Calu3 (cell line): ENCODE results near the gene SSNA1. TPM values are rescaled to one million over a fixed set of nuclear protein-coding genes. Genes with fewer than 3 reads are reported as not detected.

Experiments used
- BruUV-seq: library from RNA; stranded (reverse); fragments of 400-500 nt; replicated peaks from 2 replicates; lab custom pipeline; 2021; lab: Mats Ljungman, UMichigan
- CTCF ChIA-PET: fragments of 300-600 bp; sonication (Branson Sonifier 250); formaldehyde crosslinking; loops from one replicate; lab custom pipeline; 2022; ENCODE audit warnings: antibody characterized with exemption; lab: Charles Lee
- DNase-seq: peaks from one replicate; pipeline ENCODE4 v3.0.0; 2022
- H3K27ac Mint-ChIP-seq: one replicate; pipeline ENCODE4 v1.8.0; 2022; ENCODE audit warnings: mixed read lengths; ENCODE audit not compliant: unreplicated experiment
- H3K27me3 Mint-ChIP-seq: one replicate; pipeline ENCODE4 v1.8.0; 2022; ENCODE audit warnings: mixed read lengths; ENCODE audit not compliant: unreplicated experiment
- H3K36me3 Mint-ChIP-seq: one replicate; pipeline ENCODE4 v1.8.0; 2022; ENCODE audit warnings: mild to moderate bottlenecking, moderate library complexity, mixed read lengths; ENCODE audit not compliant: insufficient read depth, unreplicated experiment
- H3K4me1 Mint-ChIP-seq: one replicate; pipeline ENCODE4 v1.8.0; 2022; ENCODE audit warnings: mild to moderate bottlenecking, low read depth, mixed read lengths; ENCODE audit not compliant: unreplicated experiment
- H3K4me3 Mint-ChIP-seq: one replicate; pipeline ENCODE4 v1.8.0; 2022; ENCODE audit warnings: mild to moderate bottlenecking, low read depth, moderate library complexity, mixed read lengths; ENCODE audit not compliant: unreplicated experiment
- H3K9me3 Mint-ChIP-seq: one replicate; pipeline ENCODE4 v1.8.0; 2022; ENCODE audit warnings: low read depth, mixed read lengths; ENCODE audit not compliant: unreplicated experiment
- intact Hi-C: fragments of 100-400 bp; cut with micrococcal nuclease; formaldehyde crosslinking; loops from one replicate; pipeline ENCODE4 v1.10.0; 2022; ENCODE audit not compliant: unreplicated experiment
- total RNA-seq: library from RNA; stranded (reverse); gene quantifications from 2 replicates; pipeline ENCODE4 v1.2.3, GENCODE V29; 2022
- TF ChIP-seq, protein P1 (sequence below): fragments of 200-600 bp; IDR thresholded peaks from one replicate; pipeline ENCODE4 v1.8.0; 2022; ENCODE audit warnings: antibody characterized with exemption; ENCODE audit not compliant: unreplicated experiment

SSNA1 gene
- total RNA-seq, 1 experiment from 2014 or later = 41.9 TPM

DNA sequence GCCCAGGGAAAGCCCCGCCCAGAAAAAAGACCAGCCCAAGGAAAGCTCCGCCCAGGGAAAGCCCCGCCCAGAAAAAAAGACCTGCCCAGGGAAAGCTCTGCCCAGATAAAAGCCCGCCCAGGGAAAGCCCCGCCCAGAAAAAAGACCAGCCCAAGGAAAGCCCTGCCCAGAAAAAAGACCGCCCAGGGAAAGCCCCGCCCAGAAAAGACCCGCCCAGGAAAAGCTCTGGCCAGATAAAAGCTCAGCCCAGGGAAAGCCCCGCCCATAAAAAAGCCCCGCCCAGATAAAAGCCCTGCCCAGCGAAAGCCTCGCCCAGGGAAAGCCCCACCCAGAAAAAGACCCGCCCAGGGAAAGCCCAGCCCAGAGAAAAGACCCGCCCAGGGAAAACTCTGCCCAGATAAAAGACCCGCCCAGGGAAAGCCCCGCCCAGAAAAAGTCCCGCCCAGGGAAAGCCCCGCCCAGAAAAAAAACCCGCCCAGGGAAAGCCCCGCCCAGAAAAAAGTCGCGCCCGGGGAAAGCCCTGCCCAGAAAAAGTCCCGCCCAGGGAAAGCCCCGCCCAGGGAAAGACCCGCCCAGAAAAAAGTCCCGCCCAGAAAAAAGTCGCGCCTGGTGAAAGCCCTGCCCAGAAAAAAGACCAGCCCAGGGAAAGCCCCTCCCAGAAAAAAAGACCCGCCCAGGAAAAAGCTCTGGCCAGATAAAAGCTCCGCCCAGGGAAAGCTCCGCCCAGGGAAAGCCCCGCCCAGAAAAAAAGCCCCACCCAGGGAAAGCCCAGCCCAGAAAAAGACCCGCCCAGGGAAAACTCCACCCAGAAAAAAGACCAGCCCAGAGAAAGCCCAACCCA is 37.6 kb upstream of the SSNA1 start:
- H3K9me3 Mint-ChIP-seq = peaks cover 2% of the 10 kb centered on the region
- TF ChIP-seq, protein P1, sequence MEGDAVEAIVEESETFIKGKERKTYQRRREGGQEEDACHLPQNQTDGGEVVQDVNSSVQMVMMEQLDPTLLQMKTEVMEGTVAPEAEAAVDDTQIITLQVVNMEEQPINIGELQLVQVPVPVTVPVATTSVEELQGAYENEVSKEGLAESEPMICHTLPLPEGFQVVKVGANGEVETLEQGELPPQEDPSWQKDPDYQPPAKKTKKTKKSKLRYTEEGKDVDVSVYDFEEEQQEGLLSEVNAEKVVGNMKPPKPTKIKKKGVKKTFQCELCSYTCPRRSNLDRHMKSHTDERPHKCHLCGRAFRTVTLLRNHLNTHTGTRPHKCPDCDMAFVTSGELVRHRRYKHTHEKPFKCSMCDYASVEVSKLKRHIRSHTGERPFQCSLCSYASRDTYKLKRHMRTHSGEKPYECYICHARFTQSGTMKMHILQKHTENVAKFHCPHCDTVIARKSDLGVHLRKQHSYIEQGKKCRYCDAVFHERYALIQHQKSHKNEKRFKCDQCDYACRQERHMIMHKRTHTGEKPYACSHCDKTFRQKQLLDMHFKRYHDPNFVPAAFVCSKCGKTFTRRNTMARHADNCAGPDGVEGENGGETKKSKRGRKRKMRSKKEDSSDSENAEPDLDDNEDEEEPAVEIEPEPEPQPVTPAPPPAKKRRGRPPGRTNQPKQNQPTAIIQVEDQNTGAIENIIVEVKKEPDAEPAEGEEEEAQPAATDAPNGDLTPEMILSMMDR = no peak
- H3K36me3 Mint-ChIP-seq = peaks cover 6% of the 10 kb centered on the region
- H3K4me1 Mint-ChIP-seq = no peaks in the 10 kb centered on the region
- no TSS peak for BruUV-seq
- H3K27me3 Mint-ChIP-seq = peaks cover 31% of the 10 kb centered on the region
- CTCF ChIA-PET = interaction anchor here (0.7 to 0.8 kb wide), 4 partner anchors 24 to 125 kb away, joined by 3 to 5 read pairs (median 4); partner anchors contain the start of gene SAPCD2
- H3K4me3 Mint-ChIP-seq = no peak overlapping the region
- intact Hi-C loops = no loop called here
- DNase-seq = peak; percentile 44
- H3K27ac Mint-ChIP-seq = no peak overlapping the region

DNA sequence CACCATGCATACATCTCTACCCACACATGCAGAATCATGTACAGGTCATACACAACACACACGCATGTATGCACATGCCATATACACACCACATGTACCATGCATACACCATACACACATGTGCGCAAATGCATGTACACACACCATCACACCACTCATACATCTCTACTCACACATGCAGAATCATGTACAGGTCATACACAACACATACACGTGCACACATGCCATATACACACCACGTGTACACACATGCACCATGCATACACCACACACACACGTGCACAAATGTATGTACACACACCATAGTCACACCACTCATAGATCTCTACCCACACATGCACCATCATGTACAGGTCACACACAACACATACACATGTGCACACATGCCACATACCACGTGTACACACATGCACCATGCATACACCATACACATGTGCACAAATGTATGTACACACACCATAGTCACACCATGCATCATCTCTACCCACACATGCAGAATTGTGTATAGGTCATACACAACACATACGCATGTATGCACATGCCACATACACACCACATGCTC is 35.6 kb upstream of the SSNA1 start:
- intact Hi-C loops = no loop called here
- TF ChIP-seq, protein P1 = no peak
- no TSS peak for BruUV-seq
- H3K27me3 Mint-ChIP-seq = peaks cover 17% of the 10 kb centered on the region
- H3K4me3 Mint-ChIP-seq = no peak overlapping the region
- no peak for DNase-seq
- H3K36me3 Mint-ChIP-seq = peaks cover 6% of the 10 kb centered on the region
- H3K4me1 Mint-ChIP-seq = no peaks in the 10 kb centered on the region
- CTCF ChIA-PET = no interaction called here
- H3K9me3 Mint-ChIP-seq = peaks cover 2% of the 10 kb centered on the region
- no peak overlapping the region for H3K27ac Mint-ChIP-seq

DNA sequence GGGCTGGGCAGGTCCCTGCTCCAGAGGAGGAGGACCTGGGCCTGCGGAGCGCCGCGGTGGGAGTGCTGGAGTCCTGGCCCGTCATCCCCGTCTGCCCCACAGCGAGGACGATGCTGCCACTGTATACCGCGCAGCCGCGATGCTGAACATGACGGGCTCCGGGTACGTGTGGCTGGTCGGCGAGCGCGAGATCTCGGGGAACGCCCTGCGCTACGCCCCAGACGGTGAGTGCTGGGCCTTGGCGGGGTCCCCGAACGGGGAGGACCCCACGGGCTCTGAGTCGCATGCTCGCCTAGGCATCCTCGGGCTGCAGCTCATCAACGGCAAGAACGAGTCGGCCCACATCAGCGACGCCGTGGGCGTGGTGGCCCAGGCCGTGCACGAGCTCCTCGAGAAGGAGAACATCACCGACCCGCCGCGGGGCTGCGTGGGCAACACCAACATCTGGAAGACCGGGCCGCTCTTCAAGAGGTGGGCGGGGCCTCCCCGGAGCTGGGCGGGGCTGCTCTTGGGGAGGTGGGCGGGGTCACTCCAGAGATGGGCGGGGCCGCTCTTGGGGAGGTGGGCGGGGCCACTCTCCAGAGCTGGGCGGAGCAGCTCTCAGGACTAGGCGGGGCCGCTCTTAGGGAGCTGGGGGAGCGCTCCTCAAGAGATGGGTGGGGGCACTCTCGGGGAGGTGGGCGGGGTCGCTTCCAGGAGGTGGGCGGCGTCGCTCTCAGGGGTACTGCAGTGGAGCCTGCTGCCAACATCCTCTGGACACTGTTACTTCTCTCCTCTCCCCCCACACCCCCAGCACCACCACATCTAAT is 31.7 kb upstream of the SSNA1 start:
- H3K36me3 Mint-ChIP-seq = peaks cover 5% of the 10 kb centered on the region
- CTCF ChIA-PET = interaction anchor here (0.6 to 0.7 kb wide), 2 partner anchors 28 to 434 kb away, joined by 3 to 5 read pairs; no protein-coding TSS in a partner anchor
- H3K4me3 Mint-ChIP-seq = no peak overlapping the region
- H3K27ac Mint-ChIP-seq = no peak overlapping the region
- peaks cover 14% of the 10 kb centered on the region for H3K4me1 Mint-ChIP-seq
- no peak for DNase-seq
- BruUV-seq = no TSS peak
- H3K9me3 Mint-ChIP-seq = no peaks in the 10 kb centered on the region
- intact Hi-C loops = no loop called here
- peaks cover 44% of the 10 kb centered on the region for H3K27me3 Mint-ChIP-seq
- TF ChIP-seq, protein P1 = no peak

DNA sequence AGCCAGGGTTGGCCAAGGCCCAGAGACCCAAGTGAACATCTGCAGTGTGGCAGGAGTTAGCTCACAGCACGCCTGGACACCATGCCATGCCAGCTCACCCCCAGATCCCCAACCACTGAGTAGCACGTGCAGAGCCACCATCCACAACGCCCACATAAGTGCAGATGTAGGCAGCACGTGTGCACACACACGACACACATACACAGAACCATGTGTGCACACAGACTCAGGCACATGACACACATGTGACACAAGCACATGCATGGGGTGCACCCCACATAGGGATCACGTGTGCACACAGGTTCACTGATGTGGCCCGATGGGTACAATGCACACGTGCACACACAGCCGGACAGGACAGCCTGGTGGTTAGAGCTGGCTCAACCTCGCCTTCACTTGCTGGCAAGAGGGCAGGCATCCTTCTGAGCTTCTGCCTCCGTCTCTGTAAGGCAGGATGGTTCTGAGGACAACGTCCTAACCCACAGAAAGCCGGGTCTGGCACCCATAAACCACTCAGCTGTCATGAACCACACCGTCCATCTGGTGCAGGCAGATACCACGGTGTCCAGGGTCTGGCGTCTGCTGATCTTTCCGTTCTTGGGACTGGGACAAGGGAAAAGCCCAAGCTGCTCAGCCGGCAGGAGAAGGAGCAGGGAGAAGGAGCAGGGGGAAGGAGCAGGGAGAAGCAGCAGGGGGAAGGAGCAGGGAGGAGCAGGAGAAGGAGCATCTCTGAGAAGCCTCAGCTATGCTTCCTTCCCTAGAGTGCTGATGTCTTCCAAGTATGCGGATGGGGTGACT is 30.7 kb upstream of the SSNA1 start:
- no TSS peak for BruUV-seq
- H3K9me3 Mint-ChIP-seq = no peaks in the 10 kb centered on the region
- H3K4me1 Mint-ChIP-seq = peaks cover 14% of the 10 kb centered on the region
- no peak overlapping the region for H3K27ac Mint-ChIP-seq
- DNase-seq = no peak
- CTCF ChIA-PET = no interaction called here
- H3K36me3 Mint-ChIP-seq = peaks cover 5% of the 10 kb centered on the region
- intact Hi-C loops = no loop called here
- H3K4me3 Mint-ChIP-seq = no peak overlapping the region
- H3K27me3 Mint-ChIP-seq = peaks cover 47% of the 10 kb centered on the region
- TF ChIP-seq, protein P1 = no peak
